Endothelial cell of umbilical vein (primary cell): ENCODE measurements around the gene KCNQ1OT1. TPM values are rescaled to one million over a fixed set of nuclear protein-coding genes. Genes with fewer than 3 reads are reported as not detected.

Experiments
- BruUV-seq: library from RNA; stranded (reverse); fragments of 400-500 nt; replicated peaks from 2 replicates; lab custom pipeline; 2021; lab: Mats Ljungman, UMichigan
- CTCF ChIA-PET: fragments of 300-600, 350-600 bp; sonication (Branson Sonifier 250); formaldehyde crosslinking; loops from one replicate; lab custom pipeline; 2021; ENCODE audit warnings: antibody characterized with exemption, inconsistent platforms; lab: Charles Lee
- POLR2A ChIA-PET: fragments of 300-600, 350-600 bp; sonication (Branson Sonifier 250); formaldehyde crosslinking; loops from one replicate; lab custom pipeline; 2021; ENCODE audit warnings: antibody characterized with exemption, inconsistent platforms; lab: Charles Lee
- DNase-seq: peaks from one replicate; pipeline ENCODE4 v3.0.0-alpha.2; 2011; ENCODE audit warnings: low read depth, low spot score
- FAIRE-seq: peaks from 2 replicates; lab custom pipeline; 2011; peaks lifted over from hg19 to GRCh38; lab: Jason Lieb, UNC
- H2AFZ ChIP-seq: 2 replicates; pipeline ENCODE4 v1.6.0; 2012; ENCODE audit warnings: low read depth, low read length, control low read depth, inconsistent platforms
- H3K27ac ChIP-seq: 2 replicates; pipeline ENCODE4 v1.5.1; 2011; ENCODE audit warnings: low read depth, mild to moderate bottlenecking, control low read depth, low read length, moderate library complexity; ENCODE audit not compliant: insufficient read depth
- H3K27me3 ChIP-seq, 2 experiments: 2 replicates each; pipeline versions ENCODE4 v1.6.0 to v1.6.1; 2011; ENCODE audit warnings: low read length in 2 of 2, mixed read lengths in 1 of 2; ENCODE audit not compliant: control insufficient read depth in 2 of 2, insufficient read depth in 2 of 2
- H3K36me3 ChIP-seq, 2 experiments: 2 replicates in 1 of 2; 3 replicates in 1 of 2; pipeline ENCODE4 v1.5.1; 2011; ENCODE audit warnings: low read length in 2 of 2, mild to moderate bottlenecking in 1 of 2, moderate library complexity in 1 of 2; ENCODE audit not compliant: control insufficient read depth in 2 of 2, insufficient read depth in 2 of 2; ENCODE audit errors: extremely low read depth in 1 of 2
- H3K4me1 ChIP-seq: 3 replicates; pipeline ENCODE4 v1.5.1; 2011; ENCODE audit warnings: mild to moderate bottlenecking, low read length; ENCODE audit not compliant: control insufficient read depth, insufficient read depth; ENCODE audit errors: extremely low read depth
- H3K4me2 ChIP-seq: 2 replicates; pipeline ENCODE4 v1.6.1; 2011; ENCODE audit warnings: low read length, control low read depth, mixed read lengths; ENCODE audit not compliant: insufficient read depth
- H3K4me3 ChIP-seq, 3 experiments: fragments of 200-600 bp in 1 of 3; sonication (generic), shearing (Covaris generic) in 1 of 3; replicated peaks in 1 of 3; 2 replicates each; pipeline ENCODE4 v1.5.1; 2011 to 2016; ENCODE audit warnings: control low read depth in 3 of 3, low read length in 3 of 3, mild to moderate bottlenecking in 2 of 3, inconsistent platforms in 1 of 3, low read depth in 1 of 3, moderate library complexity in 1 of 3; ENCODE audit not compliant: insufficient read depth in 1 of 3
- H3K79me2 ChIP-seq: 2 replicates; pipeline ENCODE4 v1.6.0; 2012; ENCODE audit warnings: low read length, inconsistent platforms; ENCODE audit not compliant: control insufficient read depth, insufficient read depth
- H3K9ac ChIP-seq: replicated peaks from 2 replicates; pipeline ENCODE3; 2011; ENCODE audit warnings: low read length, control low read depth; ENCODE audit not compliant: insufficient read depth; ENCODE audit errors: extremely low read depth
- H3K9me1 ChIP-seq: replicated peaks from 3 replicates; pipeline ENCODE4 v1.6.0; 2011; ENCODE audit warnings: mild to moderate bottlenecking, low read length; ENCODE audit not compliant: control insufficient read depth, insufficient read depth; ENCODE audit errors: extremely low read depth
- H3K9me3 ChIP-seq: replicated peaks from 2 replicates; pipeline ENCODE4 v1.5.1; 2012; ENCODE audit warnings: low read length, inconsistent platforms; ENCODE audit not compliant: control insufficient read depth, insufficient read depth
- H4K20me1 ChIP-seq: replicated peaks from 2 replicates; pipeline ENCODE3; 2011; ENCODE audit warnings: mild to moderate bottlenecking, low read length; ENCODE audit not compliant: control insufficient read depth, insufficient read depth; ENCODE audit errors: extremely low read depth
- CTCF ChIP-seq, 2 donors: IDR thresholded peaks; 1 replicate in 1 of 2; 2 replicates in 1 of 2; pipeline ENCODE4 v1.5.1; 2011; ENCODE audit warnings: low read length in 2 of 2, mild to moderate bottlenecking in 2 of 2, moderate library complexity in 2 of 2, control low read depth in 1 of 2, inconsistent platforms in 1 of 2, low read depth in 1 of 2; ENCODE audit not compliant: insufficient read depth in 1 of 2; ENCODE audit errors: extremely low read depth in 1 of 2
- EZH2 ChIP-seq: IDR thresholded peaks from 2 replicates; pipeline ENCODE4 v1.6.1; 2012; ENCODE audit warnings: borderline replicate concordance, low read depth, mild to moderate bottlenecking, moderate library complexity, low read length, inconsistent platforms; ENCODE audit not compliant: severe bottlenecking
- FOS ChIP-seq: IDR thresholded peaks from 2 replicates; pipeline ENCODE4 v1.6.1; 2011; ENCODE audit warnings: mild to moderate bottlenecking, low read length, moderate library complexity, borderline replicate concordance; ENCODE audit not compliant: insufficient read depth
- GATA2 ChIP-seq: IDR thresholded peaks from 2 replicates; pipeline ENCODE4 v1.7.0; 2011; ENCODE audit warnings: low read depth, mild to moderate bottlenecking, moderate library complexity, mixed read lengths, low read length; ENCODE audit not compliant: insufficient read length, insufficient read depth
- JUN ChIP-seq: IDR thresholded peaks from 2 replicates; pipeline ENCODE4 v1.6.1; 2011; ENCODE audit warnings: borderline replicate concordance, low read depth; ENCODE audit not compliant: insufficient read length, insufficient read depth
- MYC ChIP-seq: IDR thresholded peaks from one replicate; pipeline ENCODE4 v1.6.1; 2011; ENCODE audit warnings: mild to moderate bottlenecking, low read depth, low read length
- POLR2A ChIP-seq: IDR thresholded peaks from 2 replicates; pipeline ENCODE4 v1.6.1; 2012; ENCODE audit warnings: low read depth, mild to moderate bottlenecking, control low read depth, low read length
- POLR2AphosphoS5 ChIP-seq: IDR thresholded peaks from 2 replicates; pipeline ENCODE4 v1.6.1; 2012; ENCODE audit warnings: low read depth, mild to moderate bottlenecking, control low read depth, low read length, moderate library complexity; ENCODE audit not compliant: insufficient read depth
- dilution Hi-C: fragments of 300-500 bp; cut with MboI; formaldehyde crosslinking; loops from one replicate; pipeline ENCODE4 v1.15.0; 2019; ENCODE audit warnings: low sequenced_read_pairs; ENCODE audit not compliant: extremely low pct_ligation_motif_present
- intact Hi-C: fragments of 100-400 bp; cut with micrococcal nuclease; formaldehyde crosslinking; loops from one replicate; pipeline ENCODE4 v1.10.0; 2022
- polyA plus RNA-seq, 4 experiments: library from polyadenylated mRNA; depleted of rRNA in 3 of 4; stranded (reverse) in 3 of 4; unstranded in 1 of 4; fragments of >200 nt; gene quantifications; 2 replicates each; pipeline versions ENCODE4 v1.2.1 to v1.2.3, GENCODE V29; 2011 to 2012; ENCODE audit warnings: missing spikeins in 1 of 4
- total RNA-seq: library from RNA; stranded (reverse); gene quantifications from 2 replicates; pipeline ENCODE4 v1.2.3, GENCODE V29; 2021
- TF ChIP-seq, protein P1 (sequence below): IDR thresholded peaks from 2 replicates; pipeline ENCODE4 v1.6.1; 2011; ENCODE audit not compliant: insufficient read depth, insufficient read length

The KCNQ1OT1 gene
- total and polyA plus RNA-seq, 2 donors (not counting 3 experiments of a cell fraction or from before 2014, with no cell fraction given): 0.11 to 1.8 TPM

GRCh38 chr11:2725368-2726300 is 25.8 kb upstream of the KCNQ1OT1 start:
- Histone ChIP-seq H3K4me1 (no peaks in the 10 kb centered on the region), H2AFZ (no peak overlapping the region), H3K27ac (no peak overlapping the region), H3K27me3 (peaks cover 0 to 3% of the 10 kb centered on the region in 2 experiments), H3K4me3 (no peak overlapping the region), H3K4me2 (no peak overlapping the region), H3K9me1 (no peaks in the 10 kb centered on the region), H3K9me3 (no peaks in the 10 kb centered on the region), H3K36me3 (no peaks in the 10 kb centered on the region), H3K9ac (no peak overlapping the region), H3K79me2 (no peaks in the 10 kb centered on the region), H4K20me1 (no peaks in the 10 kb centered on the region)
- intact Hi-C loops (no loop called here), dilution Hi-C loops (no loop called here)
- ChIA-PET CTCF (no interaction called here), POLR2A (no interaction called here)
- no TSS peak for BruUV-seq
- TF ChIP-seq POLR2AphosphoS5 (no peak), EZH2 (no peak), POLR2A (no peak), MYC (no peak), FOS (no peak), GATA2 (no peak), CTCF (IDR thresholded peaks at IDR 0.05; ENCODE audit: extremely low read depth in 1 of 2, insufficient read depth in 1 of 2, low read depth in 1 of 2, low read length in 2 of 2) (no peak), JUN (no peak)
- TF ChIP-seq, protein P1, sequence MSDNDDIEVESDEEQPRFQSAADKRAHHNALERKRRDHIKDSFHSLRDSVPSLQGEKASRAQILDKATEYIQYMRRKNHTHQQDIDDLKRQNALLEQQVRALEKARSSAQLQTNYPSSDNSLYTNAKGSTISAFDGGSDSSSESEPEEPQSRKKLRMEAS: no peak
- DNase-seq (no peak), FAIRE-seq (no peak)
